IPS-NIHi11 (cell line): Measurements from ENCODE around the gene ACOX1.
"Not testable (repeated sequence)": the region's sequence is repeated elsewhere in the genome, so short reads cannot be mapped to it uniquely, and the experiment has no call there.

Source experiments
- DNase-seq: peaks from one replicate; pipeline ENCODE4 v3.0.0; 2012; ENCODE audit warnings: mixed read lengths, low spot score

The ACOX1 gene

GRCh38 chr17:75981019-75981615, 2.2 kb upstream of the ACOX1 start:
- DNase-seq: no peak

- DNase-seq: no peak
Measured at GRCh38 chr17:75980188-75981018, 1.4 kb upstream of the ACOX1 start.

- DNase-seq: no peak
Measured at GRCh38 chr17:75979705-75980187, 780 bp upstream of the ACOX1 start.

GRCh38 chr17:75976175-75976848, 2.7 kb downstream of the ACOX1 start:
- DNase-seq: no peak

- DNase-seq: no peak
Measured at GRCh38 chr17:75975757-75976174, 3.2 kb downstream of the ACOX1 start.

- DNase-seq: not testable (repeated sequence)
Measured at GRCh38 chr17:75975187-75975586, 3.8 kb downstream of the ACOX1 start.

- no peak for DNase-seq
Measured at GRCh38 chr17:75970626-75971025, 8.3 kb downstream of the ACOX1 start.

GRCh38 chr17:75970011-75970523, 8.9 kb downstream of the ACOX1 start:
- no peak for DNase-seq

- not testable (repeated sequence) for DNase-seq
Measured at GRCh38 chr17:75969044-75969443, 9.9 kb downstream of the ACOX1 start.

- DNase-seq: no peak
Measured at GRCh38 chr17:75965468-75965867, 13.5 kb downstream of the ACOX1 start.

GRCh38 chr17:75959839-75960511, 19.0 kb downstream of the ACOX1 start:
- no peak for DNase-seq

- DNase-seq: peak; percentile 50
Measured at GRCh38 chr17:75959051-75959838, 19.7 kb downstream of the ACOX1 start.

- DNase-seq: no peak
Measured at GRCh38 chr17:75950855-75951554, 28.0 kb downstream of the ACOX1 start.

- DNase-seq: no peak
Measured at GRCh38 chr17:75950421-75950820, 28.5 kb downstream of the ACOX1 start.

- no peak for DNase-seq
Measured at GRCh38 chr17:75945211-75945610, 33.8 kb downstream of the ACOX1 start.

GRCh38 chr17:75943491-75943890, 35.5 kb downstream of the ACOX1 start:
- no peak for DNase-seq

- DNase-seq: no peak
Measured at GRCh38 chr17:75942473-75942872, 36.5 kb downstream of the ACOX1 start.

GRCh38 chr17:75941442-75941819, 37.5 kb downstream of the ACOX1 start:
- no peak for DNase-seq

- DNase-seq: peak; percentile 100
Measured at GRCh38 chr17:75940727-75941441, 38.1 kb downstream of the ACOX1 start, which contains the start of gene FBF1. Gene FBF1 (minus strand): TSS chr17:75941042. CDS start chr17:75938149, 2,893 bp downstream.

- DNase-seq: no peak
Measured at GRCh38 chr17:75937652-75938051, 41.3 kb downstream of the ACOX1 start.
